HCT116 (cell line): ENCODE data around the gene IFNL3.
"Not testable (repeated sequence)": the region's sequence is repeated elsewhere in the genome, so short reads cannot be mapped to it uniquely, and the experiment has no call there.

Source experiments
- CEBPB ChIP-seq: IDR thresholded peaks from 2 replicates; pipeline ENCODE4 v1.6.1; 2012; ENCODE audit warnings: low read depth
- EGR1 ChIP-seq: IDR thresholded peaks from 2 replicates; pipeline ENCODE4 v1.6.1; 2012; ENCODE audit warnings: low read depth
- EZH2 ChIP-seq: fragments of 200-600 bp; sonication (generic); IDR thresholded peaks from 2 replicates; pipeline ENCODE4 v1.6.1; 2017; ENCODE audit warnings: antibody characterized with exemption, mixed run types
- EZH2phosphoT487 ChIP-seq: fragments of 200-600 bp; IDR thresholded peaks from 2 replicates; pipeline ENCODE4 v1.6.1; 2018; ENCODE audit warnings: antibody characterized with exemption, borderline replicate concordance
- FOSL1 ChIP-seq: IDR thresholded peaks from 2 replicates; pipeline ENCODE4 v1.6.1; 2012; ENCODE audit warnings: low read depth
- JUND ChIP-seq: IDR thresholded peaks from 2 replicates; pipeline ENCODE4 v1.6.1; 2012
- POLR2A ChIP-seq: IDR thresholded peaks from 2 replicates; pipeline ENCODE4 v1.7.0; 2011; ENCODE audit warnings: borderline replicate concordance; ENCODE audit not compliant: insufficient read depth, insufficient read length; ENCODE audit errors: extremely low read depth
- POLR2AphosphoS5 ChIP-seq: IDR thresholded peaks from 2 replicates; pipeline ENCODE4 v1.6.1; 2011; ENCODE audit warnings: mild to moderate bottlenecking, low read depth, low read length, moderate library complexity
- SP1 ChIP-seq: IDR thresholded peaks from 2 replicates; pipeline ENCODE4 v1.6.1; 2012; ENCODE audit warnings: low read depth
- YY1 ChIP-seq: IDR thresholded peaks from 2 replicates; pipeline ENCODE4 v1.6.1; 2011; ENCODE audit warnings: low read length, low read depth, moderate library complexity, mild to moderate bottlenecking; ENCODE audit not compliant: insufficient replicate concordance; ENCODE audit errors: extremely low read depth
- ZNF274 ChIP-seq: fragments of 200-500 bp; sonication (Bioruptor generic); IDR thresholded peaks from 2 replicates; pipeline ENCODE4 v1.6.1; 2014; ENCODE audit warnings: mild to moderate bottlenecking, low read depth, low read length, inconsistent platforms
- TF ChIP-seq, protein P1 (sequence below): IDR thresholded peaks from 2 replicates; pipeline ENCODE4 v1.6.1; 2012; ENCODE audit warnings: low read depth
- TF ChIP-seq, protein P2 (sequence below), 3 experiments: fragments of 200-600 bp in 1 of 3; sonication (generic) in 1 of 3; IDR thresholded peaks in 2 of 3; conservative IDR thresholded peaks in 1 of 3; 2 replicates each; pipeline ENCODE4 v1.5.1; 2012 to 2017; ENCODE audit warnings: low read depth in 2 of 3, low read length in 2 of 3, antibody characterized with exemption in 1 of 3, borderline replicate concordance in 1 of 3, control low read depth in 1 of 3, mild to moderate bottlenecking in 1 of 3, mixed read lengths in 1 of 3, mixed run types in 1 of 3, moderate library complexity in 1 of 3; ENCODE audit not compliant: insufficient read depth in 1 of 3
- TF ChIP-seq, protein P3 (sequence below): IDR thresholded peaks from 2 replicates; pipeline ENCODE4 v1.6.1; 2011; ENCODE audit warnings: mild to moderate bottlenecking, low read length, moderate library complexity; ENCODE audit not compliant: insufficient replicate concordance; ENCODE audit errors: extremely low read depth

DNA sequence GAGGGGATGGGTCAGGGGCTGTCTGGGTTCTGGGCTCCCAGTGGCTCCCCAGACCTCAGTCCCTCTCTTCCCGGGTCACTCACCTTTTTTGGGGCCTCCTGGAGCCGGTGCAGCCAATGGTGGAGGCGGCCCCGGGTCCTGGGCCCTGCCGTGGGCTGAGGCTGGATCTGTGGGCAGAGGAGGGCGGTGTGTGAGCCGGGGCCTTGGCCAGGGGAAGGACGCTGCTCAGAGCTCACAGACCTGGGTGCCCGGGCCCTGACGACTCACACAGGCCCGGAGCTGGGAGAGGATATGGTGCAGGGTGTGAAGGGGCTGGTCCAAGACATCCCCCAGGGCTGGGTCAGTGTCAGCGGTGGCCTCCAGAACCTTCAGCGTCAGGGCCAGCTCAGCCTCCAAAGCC is 1.1 kb downstream of the IFNL3 start:
- not testable (repeated sequence) for TF ChIP-seq YY1, POLR2A, JUND, EZH2, FOSL1, POLR2AphosphoS5, CEBPB, EGR1, ZNF274, EZH2phosphoT487, SP1
- TF ChIP-seq, protein P1, sequence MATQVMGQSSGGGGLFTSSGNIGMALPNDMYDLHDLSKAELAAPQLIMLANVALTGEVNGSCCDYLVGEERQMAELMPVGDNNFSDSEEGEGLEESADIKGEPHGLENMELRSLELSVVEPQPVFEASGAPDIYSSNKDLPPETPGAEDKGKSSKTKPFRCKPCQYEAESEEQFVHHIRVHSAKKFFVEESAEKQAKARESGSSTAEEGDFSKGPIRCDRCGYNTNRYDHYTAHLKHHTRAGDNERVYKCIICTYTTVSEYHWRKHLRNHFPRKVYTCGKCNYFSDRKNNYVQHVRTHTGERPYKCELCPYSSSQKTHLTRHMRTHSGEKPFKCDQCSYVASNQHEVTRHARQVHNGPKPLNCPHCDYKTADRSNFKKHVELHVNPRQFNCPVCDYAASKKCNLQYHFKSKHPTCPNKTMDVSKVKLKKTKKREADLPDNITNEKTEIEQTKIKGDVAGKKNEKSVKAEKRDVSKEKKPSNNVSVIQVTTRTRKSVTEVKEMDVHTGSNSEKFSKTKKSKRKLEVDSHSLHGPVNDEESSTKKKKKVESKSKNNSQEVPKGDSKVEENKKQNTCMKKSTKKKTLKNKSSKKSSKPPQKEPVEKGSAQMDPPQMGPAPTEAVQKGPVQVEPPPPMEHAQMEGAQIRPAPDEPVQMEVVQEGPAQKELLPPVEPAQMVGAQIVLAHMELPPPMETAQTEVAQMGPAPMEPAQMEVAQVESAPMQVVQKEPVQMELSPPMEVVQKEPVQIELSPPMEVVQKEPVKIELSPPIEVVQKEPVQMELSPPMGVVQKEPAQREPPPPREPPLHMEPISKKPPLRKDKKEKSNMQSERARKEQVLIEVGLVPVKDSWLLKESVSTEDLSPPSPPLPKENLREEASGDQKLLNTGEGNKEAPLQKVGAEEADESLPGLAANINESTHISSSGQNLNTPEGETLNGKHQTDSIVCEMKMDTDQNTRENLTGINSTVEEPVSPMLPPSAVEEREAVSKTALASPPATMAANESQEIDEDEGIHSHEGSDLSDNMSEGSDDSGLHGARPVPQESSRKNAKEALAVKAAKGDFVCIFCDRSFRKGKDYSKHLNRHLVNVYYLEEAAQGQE: not testable (repeated sequence)
- TF ChIP-seq, protein P2, sequence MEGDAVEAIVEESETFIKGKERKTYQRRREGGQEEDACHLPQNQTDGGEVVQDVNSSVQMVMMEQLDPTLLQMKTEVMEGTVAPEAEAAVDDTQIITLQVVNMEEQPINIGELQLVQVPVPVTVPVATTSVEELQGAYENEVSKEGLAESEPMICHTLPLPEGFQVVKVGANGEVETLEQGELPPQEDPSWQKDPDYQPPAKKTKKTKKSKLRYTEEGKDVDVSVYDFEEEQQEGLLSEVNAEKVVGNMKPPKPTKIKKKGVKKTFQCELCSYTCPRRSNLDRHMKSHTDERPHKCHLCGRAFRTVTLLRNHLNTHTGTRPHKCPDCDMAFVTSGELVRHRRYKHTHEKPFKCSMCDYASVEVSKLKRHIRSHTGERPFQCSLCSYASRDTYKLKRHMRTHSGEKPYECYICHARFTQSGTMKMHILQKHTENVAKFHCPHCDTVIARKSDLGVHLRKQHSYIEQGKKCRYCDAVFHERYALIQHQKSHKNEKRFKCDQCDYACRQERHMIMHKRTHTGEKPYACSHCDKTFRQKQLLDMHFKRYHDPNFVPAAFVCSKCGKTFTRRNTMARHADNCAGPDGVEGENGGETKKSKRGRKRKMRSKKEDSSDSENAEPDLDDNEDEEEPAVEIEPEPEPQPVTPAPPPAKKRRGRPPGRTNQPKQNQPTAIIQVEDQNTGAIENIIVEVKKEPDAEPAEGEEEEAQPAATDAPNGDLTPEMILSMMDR (IDR thresholded peaks at IDR 0.05 in 2 of 3, conservative IDR thresholded peaks at IDR 0.05 in 1 of 3; ENCODE audit: borderline replicate concordance in 1 of 3, insufficient read depth in 1 of 3, low read depth in 2 of 3, low read length in 2 of 3): not testable (repeated sequence)
- TF ChIP-seq, protein P3, sequence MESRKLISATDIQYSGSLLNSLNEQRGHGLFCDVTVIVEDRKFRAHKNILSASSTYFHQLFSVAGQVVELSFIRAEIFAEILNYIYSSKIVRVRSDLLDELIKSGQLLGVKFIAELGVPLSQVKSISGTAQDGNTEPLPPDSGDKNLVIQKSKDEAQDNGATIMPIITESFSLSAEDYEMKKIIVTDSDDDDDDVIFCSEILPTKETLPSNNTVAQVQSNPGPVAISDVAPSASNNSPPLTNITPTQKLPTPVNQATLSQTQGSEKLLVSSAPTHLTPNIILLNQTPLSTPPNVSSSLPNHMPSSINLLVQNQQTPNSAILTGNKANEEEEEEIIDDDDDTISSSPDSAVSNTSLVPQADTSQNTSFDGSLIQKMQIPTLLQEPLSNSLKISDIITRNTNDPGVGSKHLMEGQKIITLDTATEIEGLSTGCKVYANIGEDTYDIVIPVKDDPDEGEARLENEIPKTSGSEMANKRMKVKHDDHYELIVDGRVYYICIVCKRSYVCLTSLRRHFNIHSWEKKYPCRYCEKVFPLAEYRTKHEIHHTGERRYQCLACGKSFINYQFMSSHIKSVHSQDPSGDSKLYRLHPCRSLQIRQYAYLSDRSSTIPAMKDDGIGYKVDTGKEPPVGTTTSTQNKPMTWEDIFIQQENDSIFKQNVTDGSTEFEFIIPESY: not testable (repeated sequence)
